Astrocyte of the spinal cord (primary cell): ENCODE data around the gene HEMGN.
A peak's percentile ranks its signal among the peaks of the same experiment; 100 is the strongest.

Source experiments
- DNase-seq: peaks from one replicate; pipeline ENCODE4 v3.0.0; 2011; ENCODE audit warnings: low read depth, low spot score
- H3K4me3 ChIP-seq: 2 replicates; pipeline ENCODE4 v1.5.1; 2011; ENCODE audit warnings: low read depth, mild to moderate bottlenecking, low read length, moderate library complexity
- CTCF ChIP-seq: IDR thresholded peaks from 2 replicates; pipeline ENCODE4 v1.5.1; 2012; ENCODE audit warnings: low read depth, mild to moderate bottlenecking, low read length, inconsistent platforms
- in situ Hi-C: cut with HindIII; loops from 2 replicates; pipeline ENCODE4 v1.10.0; 2017; ENCODE audit warnings: low sequenced_read_pairs

Gene HEMGN

GRCh38 chr9:97900738-97901565 is 37.0 kb downstream of the HEMGN start:
- in situ Hi-C loops = no loop called here
- no peak overlapping the region for H3K4me3 ChIP-seq
- DNase-seq = peak; percentile 58
- TF ChIP-seq CTCF = peak; percentile 80

- no peak for TF ChIP-seq CTCF
- in situ Hi-C loops = no loop called here
- peak; percentile 34 for DNase-seq
- H3K4me3 ChIP-seq = no peak overlapping the region
These were observed 37.8 kb downstream of the HEMGN start for GRCh38 chr9:97900103-97900737.

- H3K4me3 ChIP-seq = no peak overlapping the region
- DNase-seq = no peak
- peak; percentile 10 for TF ChIP-seq CTCF
- in situ Hi-C loops = no loop called here
These were observed 42.2 kb downstream of the HEMGN start for GRCh38 chr9:97895695-97896332.

- TF ChIP-seq CTCF = no peak
- DNase-seq = no peak
- H3K4me3 ChIP-seq = no peak overlapping the region
- in situ Hi-C loops = no loop called here
These were observed 42.8 kb downstream of the HEMGN start for GRCh38 chr9:97895211-97895610.

- DNase-seq = no peak
- in situ Hi-C loops = no loop called here
- no peak for TF ChIP-seq CTCF
- no peak overlapping the region for H3K4me3 ChIP-seq
These were observed 45.6 kb downstream of the HEMGN start for GRCh38 chr9:97892421-97892820.

- no peak for TF ChIP-seq CTCF
- no peak overlapping the region for H3K4me3 ChIP-seq
- DNase-seq = no peak
- in situ Hi-C loops = no loop called here
These were observed 46.2 kb downstream of the HEMGN start for GRCh38 chr9:97891736-97892135.
